Uterus (tissue), 2 donors: ENCODE data around the gene MLLT6.
"Not testable (repeated sequence)": the region's sequence is repeated elsewhere in the genome, so short reads cannot be mapped to it uniquely, and the experiment has no call there.

ENCODE experiments used
- POLR2A ChIP-seq, 2 donors: fragments of 450-650 bp; IDR thresholded peaks; one replicate each; pipeline ENCODE4 v1.6.1; 2016; ENCODE audit warnings: antibody characterized with exemption in 2 of 2, mild to moderate bottlenecking in 1 of 2, moderate library complexity in 1 of 2
- TF ChIP-seq, protein P1 (sequence below), 4 experiments: fragments of 200-600 bp in 2 of 4; fragments of 450-650 bp in 2 of 4; sonication (generic) in 2 of 4; IDR thresholded peaks; one replicate each; pipeline ENCODE4 v1.5.1; 2016 to 2019; ENCODE audit warnings: antibody characterized with exemption in 4 of 4, mild to moderate bottlenecking in 2 of 4, moderate library complexity in 1 of 4

GRCh38 chr17:38726145-38726544, 21.1 kb downstream of the MLLT6 start:
- TF ChIP-seq, protein P1, sequence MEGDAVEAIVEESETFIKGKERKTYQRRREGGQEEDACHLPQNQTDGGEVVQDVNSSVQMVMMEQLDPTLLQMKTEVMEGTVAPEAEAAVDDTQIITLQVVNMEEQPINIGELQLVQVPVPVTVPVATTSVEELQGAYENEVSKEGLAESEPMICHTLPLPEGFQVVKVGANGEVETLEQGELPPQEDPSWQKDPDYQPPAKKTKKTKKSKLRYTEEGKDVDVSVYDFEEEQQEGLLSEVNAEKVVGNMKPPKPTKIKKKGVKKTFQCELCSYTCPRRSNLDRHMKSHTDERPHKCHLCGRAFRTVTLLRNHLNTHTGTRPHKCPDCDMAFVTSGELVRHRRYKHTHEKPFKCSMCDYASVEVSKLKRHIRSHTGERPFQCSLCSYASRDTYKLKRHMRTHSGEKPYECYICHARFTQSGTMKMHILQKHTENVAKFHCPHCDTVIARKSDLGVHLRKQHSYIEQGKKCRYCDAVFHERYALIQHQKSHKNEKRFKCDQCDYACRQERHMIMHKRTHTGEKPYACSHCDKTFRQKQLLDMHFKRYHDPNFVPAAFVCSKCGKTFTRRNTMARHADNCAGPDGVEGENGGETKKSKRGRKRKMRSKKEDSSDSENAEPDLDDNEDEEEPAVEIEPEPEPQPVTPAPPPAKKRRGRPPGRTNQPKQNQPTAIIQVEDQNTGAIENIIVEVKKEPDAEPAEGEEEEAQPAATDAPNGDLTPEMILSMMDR (IDR thresholded peaks at IDR 0.05) = not testable (repeated sequence)
- TF ChIP-seq POLR2A (IDR thresholded peaks at IDR 0.05) = not testable (repeated sequence)
